Natural killer cell (primary cell): ENCODE results near the gene MINDY3. TPM values are rescaled to one million over a fixed set of nuclear protein-coding genes. Genes with fewer than 3 reads are reported as not detected.
A peak's percentile ranks its signal among the peaks of the same experiment; 100 is the strongest.
"Not testable (repeated sequence)": the region's sequence is repeated elsewhere in the genome, so short reads cannot be mapped to it uniquely, and the experiment has no call there.

ENCODE experiments used
- ATAC-seq, 3 donors: fragments of 150-1000 bp in 2 of 3; fragments of 200-7000 bp in 1 of 3; cut with Tn5 transposase; 1 replicate in 1 of 3; 2 replicates in 2 of 3; pipeline ENCODE4 v1.10.0; 2021; ENCODE audit warnings: mild to moderate bottlenecking in 2 of 3, moderate library complexity in 2 of 3
- DNase-seq, 2 donors: peaks; one replicate each; pipeline versions ENCODE4 v3.0.0 to v3.0.0-alpha.2; 2013 to 2021; ENCODE audit warnings: mixed read lengths in 1 of 2
- H3K27ac ChIP-seq: one replicate; pipeline ENCODE4 v1.5.1; 2013; ENCODE audit warnings: mild to moderate bottlenecking, low read length
- H3K27me3 ChIP-seq: one replicate; pipeline ENCODE4 v1.6.1; 2013; ENCODE audit warnings: low read length; ENCODE audit not compliant: control insufficient read depth, insufficient read depth
- H3K36me3 ChIP-seq: one replicate; pipeline ENCODE4 v1.6.1; 2013; ENCODE audit warnings: low read length; ENCODE audit not compliant: control insufficient read depth, insufficient read depth
- H3K4me1 ChIP-seq: one replicate; pipeline ENCODE4 v1.6.1; 2013; ENCODE audit warnings: low read length; ENCODE audit not compliant: control insufficient read depth, insufficient read depth
- H3K4me3 ChIP-seq: one replicate; pipeline ENCODE4 v1.5.1; 2013; ENCODE audit warnings: low read length
- H3K9me3 ChIP-seq: one replicate; pipeline ENCODE4 v1.6.1; 2013; ENCODE audit warnings: low read length; ENCODE audit not compliant: control insufficient read depth, insufficient read depth
- H3K27ac Mint-ChIP-seq, 2 donors: one replicate each; pipeline ENCODE4 v1.8.0; 2022; ENCODE audit warnings: mild to moderate bottlenecking in 2 of 2, mixed read lengths in 2 of 2, moderate library complexity in 1 of 2
- H3K27me3 Mint-ChIP-seq, 2 donors: one replicate each; pipeline ENCODE4 v1.8.0; 2022; ENCODE audit warnings: low read depth in 2 of 2, mixed read lengths in 2 of 2
- H3K36me3 Mint-ChIP-seq: one replicate; pipeline ENCODE4 v1.8.0; 2022; ENCODE audit warnings: mixed read lengths
- H3K4me1 Mint-ChIP-seq, 2 donors: one replicate each; pipeline ENCODE4 v1.8.0; 2022; ENCODE audit warnings: mixed read lengths in 2 of 2
- H3K4me3 Mint-ChIP-seq: one replicate; pipeline ENCODE4 v1.8.0; 2022; ENCODE audit warnings: mild to moderate bottlenecking, moderate library complexity, mixed read lengths
- H3K9me3 Mint-ChIP-seq, 2 donors: one replicate each; pipeline ENCODE4 v1.8.0; 2022; ENCODE audit warnings: mixed read lengths in 2 of 2
- CTCF ChIP-seq: fragments of 200-600 bp; IDR thresholded peaks from one replicate; pipeline ENCODE4 v1.8.0; 2022; ENCODE audit warnings: antibody characterized with exemption
- WGBS: methylation state at CpG from one replicate; pipeline ENCODE4 v1.1.7; 2013; ENCODE audit warnings: missing lambda C conversion rate; ENCODE audit not compliant: insufficient coverage; 5-methylcytosine and 5-hydroxymethylcytosine counted together
- intact Hi-C: fragments of 100-400 bp; cut with micrococcal nuclease; formaldehyde crosslinking; loops from one replicate; pipeline ENCODE4 v1.14.2; 2022
- total RNA-seq, 4 donors: library from RNA; stranded (reverse); fragments of 120-200 nt in 1 of 4; gene quantifications; one replicate each; pipeline versions ENCODE4 v1.2.3 to v1.2.4, GENCODE V29; 2013 to 2022

Gene MINDY3
- total RNA-seq, 3 donors from 2014 or later (not counting 1 experiment from before 2014, with no cell fraction given), result 48.8 to 57.3 (median 53.3) TPM

DNA sequence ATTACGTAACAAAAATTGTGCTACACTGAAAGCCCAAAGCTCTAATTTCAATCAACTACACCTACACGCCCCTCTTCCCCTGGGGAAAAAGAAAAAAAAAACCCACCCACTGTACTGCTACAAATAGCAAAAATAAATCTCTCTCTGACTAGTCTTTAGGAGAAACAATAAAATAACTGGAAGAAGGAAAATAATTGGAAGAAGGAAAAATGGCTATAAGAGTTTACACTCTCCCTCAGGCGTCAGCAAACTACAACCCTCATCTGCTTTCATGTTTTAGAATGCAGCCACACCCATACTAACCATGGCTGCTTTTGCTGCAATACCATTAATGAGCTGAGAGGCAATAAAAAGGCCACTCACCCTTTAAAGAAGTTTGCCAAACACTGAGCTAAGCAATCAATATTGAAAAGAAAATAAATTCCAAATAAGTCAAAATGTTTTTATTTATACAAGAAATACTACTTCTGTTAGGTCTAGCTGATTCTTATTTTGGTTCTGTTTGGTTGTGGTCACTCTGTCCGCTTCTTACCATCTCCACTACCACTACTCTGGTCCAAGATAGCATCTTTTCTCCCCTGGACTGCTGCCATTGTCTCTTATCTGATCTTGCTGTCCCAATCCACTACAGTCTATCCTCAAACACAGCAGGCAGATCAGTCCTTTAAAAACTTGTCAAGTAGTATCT, 3.8 kb downstream of the MINDY3 start:
- Histone ChIP-seq H3K4me1 (peaks cover 9% of the 10 kb centered on the region), H3K4me3 (no peak overlapping the region), H3K27me3 (no peaks in the 10 kb centered on the region), H3K36me3 (no peaks in the 10 kb centered on the region), H3K9me3 (peaks cover 1% of the 10 kb centered on the region), H3K27ac (no peak overlapping the region)
- 64% methylated on average over 2 of the region's 4 CpGs for WGBS
- Mint-ChIP-seq H3K4me3 (no peak overlapping the region), H3K27ac (peak overlapping the region; percentile 27 to 50), H3K9me3 (peaks cover 5 to 6% of the 10 kb centered on the region in 2 donors), H3K27me3 (peaks cover 0 to under 1% of the 10 kb centered on the region in 2 donors), H3K4me1 (peaks cover 66 to 79% of the 10 kb centered on the region in 2 donors), H3K36me3 (peaks cover 10% of the 10 kb centered on the region)
- DNase-seq (no peak), ATAC-seq (no peak)
- intact Hi-C loops, result no loop called here
- TF ChIP-seq CTCF, result no peak

GRCh38 chr10:15853800-15854199, 6.5 kb downstream of the MINDY3 start:
- no peak overlapping the region for H3K27ac ChIP-seq
- H3K4me1 ChIP-seq, result no peaks in the 10 kb centered on the region
- H3K36me3 ChIP-seq, result no peaks in the 10 kb centered on the region
- peaks cover 28% of the 10 kb centered on the region for H3K36me3 Mint-ChIP-seq
- H3K4me3 ChIP-seq, result no peak overlapping the region
- H3K4me1 Mint-ChIP-seq, result peaks cover 62 to 83% of the 10 kb centered on the region in 2 donors
- H3K9me3 Mint-ChIP-seq, result peaks cover 15 to 18% of the 10 kb centered on the region in 2 donors
- H3K27me3 ChIP-seq, result no peaks in the 10 kb centered on the region
- intact Hi-C loops, result no loop called here
- 90% methylated on average over 2 of the region's 4 CpGs for WGBS
- TF ChIP-seq CTCF, result no peak
- H3K27ac Mint-ChIP-seq, result no peak overlapping the region
- peaks cover 20% of the 10 kb centered on the region for H3K9me3 ChIP-seq
- H3K27me3 Mint-ChIP-seq, result no peaks in the 10 kb centered on the region
- ATAC-seq (no peak), DNase-seq (no peak)
- H3K4me3 Mint-ChIP-seq, result no peak overlapping the region

- no peak overlapping the region for H3K27ac ChIP-seq
- Mint-ChIP-seq H3K27ac (no peak overlapping the region), H3K36me3 (peaks cover 28% of the 10 kb centered on the region), H3K4me3 (no peak overlapping the region), H3K9me3 (peaks cover 15 to 18% of the 10 kb centered on the region in 2 donors), H3K27me3 (no peaks in the 10 kb centered on the region), H3K4me1 (peaks cover 53 to 79% of the 10 kb centered on the region in 2 donors)
- ATAC-seq (no peak), DNase-seq (no peak)
- H3K4me3 ChIP-seq, result no peak overlapping the region
- no peaks in the 10 kb centered on the region for H3K4me1 ChIP-seq
- no peaks in the 10 kb centered on the region for H3K27me3 ChIP-seq
- WGBS, result 100% methylated on average over 2 of the region's 2 CpGs
- H3K36me3 ChIP-seq, result peaks cover 4% of the 10 kb centered on the region
- intact Hi-C loops, result no loop called here
- H3K9me3 ChIP-seq, result peaks cover 20% of the 10 kb centered on the region
- no peak for TF ChIP-seq CTCF
Measured at GRCh38 chr10:15852111-15852557, 8.2 kb downstream of the MINDY3 start.

DNA sequence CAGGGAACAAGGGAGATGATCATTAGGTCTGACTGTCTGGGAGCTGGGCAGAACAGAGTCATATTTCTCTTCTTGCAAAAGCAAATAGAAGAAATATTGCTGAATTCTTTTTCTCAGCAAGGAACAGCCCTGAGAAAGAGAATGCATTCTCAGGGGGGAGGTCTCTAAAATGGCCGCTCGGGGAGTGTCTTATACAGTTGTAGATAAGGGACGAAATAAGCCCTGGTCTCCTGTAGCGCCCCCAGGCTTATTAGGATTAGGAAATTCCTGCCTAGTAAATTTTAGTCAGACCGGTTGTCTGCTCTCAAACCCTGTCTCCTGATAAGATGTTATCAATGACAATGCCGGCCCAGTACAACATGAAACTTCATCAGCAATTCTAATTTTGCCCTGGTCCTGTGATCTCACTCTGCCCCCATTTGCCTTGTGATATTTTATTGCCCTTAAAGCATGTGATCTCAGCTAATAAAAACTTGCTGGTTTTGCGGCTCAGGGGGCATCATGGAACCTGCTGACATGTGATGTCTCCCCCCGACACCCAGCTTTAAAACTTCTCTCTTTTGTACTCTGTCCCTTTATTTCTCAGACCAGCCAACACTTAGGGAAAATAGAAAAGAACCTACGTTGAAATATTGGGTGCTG, 9.8 kb downstream of the MINDY3 start:
- Mint-ChIP-seq H3K4me1 (peaks cover 43 to 67% of the 10 kb centered on the region in 2 donors), H3K36me3 (peaks cover 28% of the 10 kb centered on the region), H3K9me3 (peaks cover 15 to 18% of the 10 kb centered on the region in 2 donors)
- peak; percentile 13 to 17 for DNase-seq
- H3K9me3 ChIP-seq, result peaks cover 20% of the 10 kb centered on the region
- WGBS, result 99% methylated on average over 9 of the region's 9 CpGs
- H3K4me1 ChIP-seq, H3K27ac Mint-ChIP-seq, H3K4me3 ChIP-seq, ATAC-seq, H3K36me3 ChIP-seq, intact Hi-C loops, H3K4me3 Mint-ChIP-seq, H3K27me3 Mint-ChIP-seq, H3K27me3 ChIP-seq, H3K27ac ChIP-seq: not testable (repeated sequence)
